PC-3 (cell line): ENCODE results near the gene LTA4H. TPM values are rescaled to one million over a fixed set of nuclear protein-coding genes. Genes with fewer than 3 reads are reported as not detected.

Experiments
- ATAC-seq: fragments of 200-7000 bp; cut with Tn5 transposase; 2 replicates; pipeline ENCODE4 v1.9.1; 2020; ENCODE audit warnings: mild to moderate bottlenecking, moderate library complexity
- BruUV-seq: library from RNA; stranded (reverse); fragments of 400-500 nt; replicated peaks from 2 replicates; lab custom pipeline; 2021; lab: Mats Ljungman, UMichigan
- CTCF ChIA-PET: fragments of 300-600 bp; sonication (Branson Sonifier 250); formaldehyde crosslinking; loops from one replicate; lab custom pipeline; 2022; ENCODE audit warnings: antibody characterized with exemption; lab: Charles Lee
- POLR2A ChIA-PET: fragments of 300-600 bp; sonication (Branson Sonifier 250); formaldehyde crosslinking; loops from one replicate; lab custom pipeline; 2022; ENCODE audit warnings: antibody characterized with exemption; ENCODE audit not compliant: unreplicated experiment; lab: Charles Lee
- DNase-seq: peaks from one replicate; pipeline ENCODE4 v3.0.0-alpha.2; 2015
- H2AFZ ChIP-seq: fragments of 300-600 bp; sonication (generic); 2 replicates; pipeline ENCODE4 v1.6.0; 2016; ENCODE audit warnings: antibody characterized with exemption, low read length
- H3F3A ChIP-seq: fragments of 300-600 bp; sonication (generic); one replicate; pipeline ENCODE4 v1.6.0; 2017; ENCODE audit warnings: antibody characterized with exemption, low read length, control low read depth, mild to moderate bottlenecking; ENCODE audit not compliant: unreplicated experiment
- H3K27ac ChIP-seq: fragments of 300-600 bp; sonication (generic); 2 replicates; pipeline ENCODE4 v1.5.1; 2016; ENCODE audit warnings: mild to moderate bottlenecking, low read length
- H3K27me3 ChIP-seq: fragments of 300-600 bp; sonication (generic); 2 replicates; pipeline ENCODE4 v1.6.1; 2016; ENCODE audit warnings: low read length, mixed read lengths
- H3K36me3 ChIP-seq: fragments of 300-600 bp; sonication (generic); 2 replicates; pipeline ENCODE4 v1.6.1; 2016; ENCODE audit warnings: low read depth, mixed run types, low read length, mixed read lengths
- H3K4me1 ChIP-seq: fragments of 300-600 bp; sonication (generic); 2 replicates; pipeline ENCODE4 v1.5.1; 2016; ENCODE audit warnings: low read length; ENCODE audit not compliant: insufficient read depth
- H3K4me2 ChIP-seq: fragments of 300-600 bp; sonication (generic); 2 replicates; pipeline ENCODE4 v1.6.0; 2016; ENCODE audit warnings: low read length
- H3K4me3 ChIP-seq: fragments of 300-600 bp; sonication (generic); 2 replicates; pipeline ENCODE4 v1.5.1; 2016; ENCODE audit warnings: mild to moderate bottlenecking, low read length, mixed read lengths
- H3K79me2 ChIP-seq: fragments of 300-600 bp; sonication (generic); 2 replicates; pipeline ENCODE4 v1.6.1; 2017; ENCODE audit warnings: low read length, mixed read lengths
- H3K9ac ChIP-seq: fragments of 300-600 bp; sonication (generic); 2 replicates; pipeline ENCODE4 v1.6.0; 2016; ENCODE audit warnings: mild to moderate bottlenecking, low read length
- H3K9me2 ChIP-seq: fragments of 300-600 bp; sonication (generic); replicated peaks from 2 replicates; pipeline ENCODE4 v1.6.1; 2016; ENCODE audit warnings: mixed run types, low read length, mixed read lengths
- H3K9me3 ChIP-seq: fragments of 300-600 bp; sonication (generic); 2 replicates; pipeline ENCODE4 v1.6.1; 2016; ENCODE audit warnings: low read length, mixed read lengths
- H4K20me1 ChIP-seq: fragments of 300-600 bp; sonication (generic); 2 replicates; pipeline ENCODE4 v1.6.1; 2016; ENCODE audit warnings: low read length, mixed read lengths
- CTCF ChIP-seq: fragments of 300-600 bp; sonication (generic); conservative IDR thresholded peaks from 2 replicates; pipeline ENCODE4 v1.5.1; 2017; ENCODE audit warnings: antibody characterized with exemption, low read depth, mild to moderate bottlenecking, low read length
- EZH2 ChIP-seq: fragments of 300-600 bp; sonication (generic); IDR thresholded peaks from one replicate; pipeline ENCODE4 v1.6.1; 2017; ENCODE audit warnings: antibody characterized with exemption, mild to moderate bottlenecking, low read length; ENCODE audit not compliant: unreplicated experiment
- EZH2phosphoT487 ChIP-seq: fragments of 300-600 bp; sonication (generic); IDR thresholded peaks from 2 replicates; pipeline ENCODE4 v1.6.1; 2018; ENCODE audit warnings: mild to moderate bottlenecking, antibody characterized with exemption, low read length, borderline replicate concordance
- intact Hi-C: fragments of 100-400 bp; cut with micrococcal nuclease; formaldehyde crosslinking; loops from 2 replicates; pipeline ENCODE4 v1.9.0; 2023
- total RNA-seq: library from RNA; depleted of rRNA; stranded (reverse); fragments of >200 nt; gene quantifications from 2 replicates; pipeline ENCODE4 v1.2.3, GENCODE V29; 2014

The LTA4H gene
- total RNA-seq, 1 experiment from 2014 or later = 58.4 TPM

- Histone ChIP-seq H3K27me3 (no peaks in the 10 kb centered on the region), H3K36me3 (peaks cover 19% of the 10 kb centered on the region), H3K9me3 (no peaks in the 10 kb centered on the region), H3K9ac (no peak overlapping the region), H3K27ac (no peak overlapping the region), H3K4me2 (no peak overlapping the region), H3K4me1 (no peaks in the 10 kb centered on the region), H2AFZ (no peak overlapping the region), H3K4me3 (no peak overlapping the region), H3K9me2 (no peaks in the 10 kb centered on the region), H3F3A (no peaks in the 10 kb centered on the region), H4K20me1 (no peaks in the 10 kb centered on the region), H3K79me2 (no peaks in the 10 kb centered on the region)
- BruUV-seq = no TSS peak
- intact Hi-C loops = no loop called here
- ChIA-PET CTCF (no interaction called here), POLR2A (no interaction called here)
- no peak for ATAC-seq
- no peak for DNase-seq
- no peak for TF ChIP-seq EZH2
- TF ChIP-seq CTCF = no peak
- no peak for TF ChIP-seq EZH2phosphoT487
These were observed 28.7 kb downstream of the LTA4H start for GRCh38 chr12:96006727-96007126.

- BruUV-seq = no TSS peak
- Histone ChIP-seq H3K36me3 (peaks cover 6% of the 10 kb centered on the region), H4K20me1 (no peaks in the 10 kb centered on the region), H3K9ac (no peak overlapping the region), H3F3A (no peaks in the 10 kb centered on the region), H3K4me3 (no peak overlapping the region), H3K9me2 (no peaks in the 10 kb centered on the region), H3K4me2 (no peak overlapping the region), H3K79me2 (no peaks in the 10 kb centered on the region), H3K9me3 (no peaks in the 10 kb centered on the region), H2AFZ (no peak overlapping the region), H3K4me1 (no peaks in the 10 kb centered on the region), H3K27me3 (no peaks in the 10 kb centered on the region), H3K27ac (no peak overlapping the region)
- POLR2A ChIA-PET = no interaction called here
- no peak for ATAC-seq
- intact Hi-C loops = no loop called here
- no peak for DNase-seq
- CTCF ChIA-PET = interaction anchor here (0.5 kb wide), 1 partner anchor 92 kb away, joined by 4 read pairs; no protein-coding TSS in a partner anchor
- TF ChIP-seq CTCF (no peak), EZH2phosphoT487 (no peak), EZH2 (no peak)
These were observed 34.5 kb downstream of the LTA4H start for GRCh38 chr12:96000858-96001257.

GRCh38 chr12:95999484-95999883 is 35.9 kb downstream of the LTA4H start:
- Histone ChIP-seq H3K4me1 (no peaks in the 10 kb centered on the region), H3K27me3 (no peaks in the 10 kb centered on the region), H4K20me1 (no peaks in the 10 kb centered on the region), H3K9me2 (no peaks in the 10 kb centered on the region), H3K27ac (no peak overlapping the region), H3K79me2 (no peaks in the 10 kb centered on the region), H3K4me3 (no peak overlapping the region), H3K4me2 (no peak overlapping the region), H3K9me3 (no peaks in the 10 kb centered on the region), H3K9ac (no peak overlapping the region), H3F3A (no peaks in the 10 kb centered on the region), H2AFZ (no peak overlapping the region), H3K36me3 (peaks cover 6% of the 10 kb centered on the region)
- DNase-seq (no peak), ATAC-seq (no peak)
- intact Hi-C loops = no loop called here
- POLR2A ChIA-PET = interaction anchor here (0.6 kb wide), 1 partner anchor 57 kb away, joined by 4 read pairs; the partner anchor contains the start of gene CCDC38
- TF ChIP-seq EZH2phosphoT487 (no peak), EZH2 (no peak), CTCF (no peak)
- CTCF ChIA-PET = interaction anchor here (1.2 to 1.5 kb wide), 2 partner anchors 36 to 81 kb away, joined by 3 to 6 read pairs; no protein-coding TSS in a partner anchor
- no TSS peak for BruUV-seq
